HG03097 (cell line): ENCODE measurements around the gene CACUL1.
A peak's percentile ranks its signal among the peaks of the same experiment; 100 is the strongest.
"Not testable (repeated sequence)": the region's sequence is repeated elsewhere in the genome, so short reads cannot be mapped to it uniquely, and the experiment has no call there.

Experiments used
- ATAC-seq: cut with Tn5 transposase; IDR thresholded peaks from one replicate; pipeline ENCODE4 v1.9.1; 2021; ENCODE audit not compliant: unreplicated experiment, low FRiP score

CACUL1 gene

DNA sequence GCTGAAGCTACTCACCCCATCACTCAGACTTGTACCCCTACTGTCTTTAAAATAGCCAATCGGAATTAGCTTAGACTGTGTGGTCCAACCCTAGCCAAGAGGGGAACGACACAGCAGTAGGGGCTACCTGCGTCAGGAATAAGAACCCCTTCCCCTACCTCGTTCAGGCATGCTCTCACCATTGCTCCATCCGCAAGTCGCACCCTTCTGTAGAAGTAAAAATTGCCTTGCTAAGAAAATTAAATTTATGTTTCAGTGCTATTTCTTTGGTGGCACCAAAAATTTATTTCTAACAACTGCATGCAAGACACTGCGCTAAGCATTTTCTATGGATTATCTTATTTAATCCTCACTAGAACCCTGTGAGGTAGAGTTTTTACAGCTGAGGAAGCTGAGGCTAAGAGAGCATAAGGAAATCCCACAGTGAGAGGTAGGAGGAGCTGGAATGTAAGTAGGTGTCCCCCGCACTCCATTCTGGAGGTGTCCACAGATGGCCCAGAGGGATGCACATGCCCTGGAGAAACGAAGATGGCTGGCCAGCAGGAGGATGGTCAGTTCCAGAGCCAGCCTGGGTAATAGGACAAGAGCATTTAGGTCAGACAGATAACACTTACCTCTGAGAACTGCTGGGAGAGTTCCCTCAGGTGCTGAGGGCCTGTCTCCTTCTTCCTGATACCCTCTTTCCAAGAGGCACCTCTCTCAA, 15.3 kb upstream of the CACUL1 start:
- no peak for ATAC-seq

DNA sequence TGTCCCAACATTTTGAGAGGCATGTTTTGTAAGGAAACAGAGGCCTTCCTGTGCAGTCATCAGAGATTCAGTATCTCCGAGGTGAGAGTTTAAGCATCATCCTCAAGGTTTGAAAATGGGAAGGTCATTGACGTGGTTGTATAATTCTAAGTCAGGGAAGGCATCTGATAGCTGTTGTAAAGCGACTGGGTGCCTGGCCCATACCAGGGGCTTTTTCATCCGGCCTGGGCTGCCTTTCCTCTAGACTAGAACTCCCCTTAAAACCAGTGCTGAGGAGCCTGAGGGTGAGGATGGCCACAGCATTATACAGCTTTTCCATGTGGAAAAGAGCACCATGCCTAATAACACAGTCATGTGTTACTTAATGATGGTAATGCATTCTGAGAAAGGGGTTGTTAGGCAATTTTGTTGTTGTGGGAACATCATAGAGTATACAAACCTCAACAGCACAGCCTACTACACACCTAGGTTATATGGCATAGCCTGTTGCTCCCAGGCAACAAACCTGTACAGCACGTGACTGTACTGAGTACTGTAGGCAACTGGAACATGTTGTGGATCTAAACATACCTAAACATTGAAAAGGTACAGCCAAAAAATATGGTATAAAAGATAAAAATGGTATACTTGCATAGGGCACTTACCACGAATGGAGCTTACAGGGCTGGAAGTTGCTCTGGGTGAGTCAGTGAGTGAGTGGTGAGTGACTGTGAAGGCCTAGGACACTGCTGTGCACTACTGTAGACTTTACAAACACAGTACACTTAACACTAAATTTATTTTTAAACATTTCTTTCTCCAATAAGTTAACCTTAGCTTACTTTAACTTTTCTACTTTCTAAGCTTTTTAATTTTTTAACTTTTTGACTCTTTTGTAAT, 13.5 kb upstream of the CACUL1 start:
- no peak for ATAC-seq

DNA sequence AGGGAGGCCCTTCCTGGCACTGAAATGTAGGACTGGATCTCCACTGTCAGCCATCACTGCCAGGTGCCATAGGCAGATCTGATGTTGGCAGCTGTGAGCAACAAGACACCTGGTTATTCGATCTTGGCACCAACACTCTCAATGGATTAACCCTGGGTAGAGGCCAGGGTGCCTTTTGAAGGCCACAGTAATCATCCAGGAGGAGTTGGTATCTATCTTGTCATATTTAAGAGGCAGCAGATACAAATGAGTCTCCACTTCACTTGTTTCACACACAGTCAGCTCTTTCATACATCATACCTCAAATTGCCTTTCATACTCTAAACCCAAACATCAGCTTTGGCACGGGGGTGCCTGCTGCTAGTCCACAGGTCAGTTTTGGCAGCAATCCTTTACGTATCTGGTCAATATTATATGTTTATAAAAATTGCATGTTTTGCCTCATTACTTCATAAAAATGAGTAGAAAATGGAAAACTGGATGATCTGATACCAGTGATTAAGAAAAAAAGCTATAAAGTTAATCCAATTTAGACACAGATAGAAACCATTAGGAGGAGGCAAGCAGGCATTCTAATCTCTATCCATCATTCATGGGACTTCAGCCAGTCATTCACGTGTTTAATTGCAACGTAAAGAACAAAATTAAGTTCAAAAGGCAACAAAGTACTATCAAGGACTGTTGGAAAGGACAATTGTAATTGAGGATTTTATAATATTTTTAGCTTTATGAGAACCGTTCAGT, 12.7 kb upstream of the CACUL1 start:
- no peak for ATAC-seq

DNA sequence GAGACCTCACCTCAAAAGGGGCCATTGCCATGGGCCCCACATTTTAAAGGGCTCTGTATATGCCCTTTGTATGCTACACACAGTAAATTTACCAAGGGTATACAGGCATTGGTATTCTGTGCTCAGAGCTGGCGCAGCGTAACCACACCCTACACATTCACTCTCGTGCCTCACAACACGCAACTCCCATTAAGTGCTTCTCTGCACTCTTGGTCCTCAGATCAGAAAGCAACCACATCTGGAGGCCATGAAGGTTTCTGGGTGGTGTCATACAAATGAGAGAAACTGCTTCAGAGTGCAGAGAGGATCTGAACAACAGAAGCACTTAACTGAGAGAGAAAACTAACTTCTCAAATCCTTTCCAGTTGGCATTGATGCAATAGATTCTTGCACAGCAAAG, 9.4 kb upstream of the CACUL1 start:
- no peak for ATAC-seq

DNA sequence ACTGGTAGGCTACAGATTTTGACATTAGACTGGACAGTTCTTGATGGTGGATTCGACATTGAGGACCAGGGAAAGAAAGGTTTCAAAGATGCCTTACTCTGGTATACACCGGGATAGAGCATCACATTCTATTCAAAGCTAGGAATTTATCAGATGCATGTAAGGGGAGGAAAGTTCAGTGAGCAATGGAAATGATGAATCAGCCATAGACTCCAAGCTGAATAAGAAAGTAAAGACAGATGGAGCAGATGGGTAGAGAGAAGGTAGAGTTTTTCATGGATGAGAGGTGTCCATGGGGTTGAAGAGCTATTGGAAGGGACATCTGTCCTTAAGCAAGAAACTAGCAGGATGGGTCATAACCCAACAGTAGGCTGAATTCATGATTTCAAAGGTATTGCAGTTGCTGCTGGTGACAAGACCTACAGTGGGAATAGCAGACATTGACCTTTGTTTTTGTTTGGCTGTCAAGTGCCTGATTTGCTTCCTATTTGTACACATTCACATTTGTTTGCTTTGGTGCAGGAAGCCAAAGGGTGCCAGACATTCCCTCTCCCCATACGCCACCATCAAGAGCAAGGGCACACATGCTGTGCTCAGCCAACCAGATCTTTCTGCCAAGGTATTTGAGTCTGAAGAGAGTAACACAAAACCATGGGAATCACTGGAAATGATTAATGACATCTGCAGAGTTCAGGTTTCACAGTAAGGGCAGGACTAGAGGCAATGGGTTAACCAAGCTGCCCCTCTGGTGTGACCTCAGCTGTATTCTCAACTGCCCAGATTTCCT, 8.6 kb upstream of the CACUL1 start:
- no peak for ATAC-seq

DNA sequence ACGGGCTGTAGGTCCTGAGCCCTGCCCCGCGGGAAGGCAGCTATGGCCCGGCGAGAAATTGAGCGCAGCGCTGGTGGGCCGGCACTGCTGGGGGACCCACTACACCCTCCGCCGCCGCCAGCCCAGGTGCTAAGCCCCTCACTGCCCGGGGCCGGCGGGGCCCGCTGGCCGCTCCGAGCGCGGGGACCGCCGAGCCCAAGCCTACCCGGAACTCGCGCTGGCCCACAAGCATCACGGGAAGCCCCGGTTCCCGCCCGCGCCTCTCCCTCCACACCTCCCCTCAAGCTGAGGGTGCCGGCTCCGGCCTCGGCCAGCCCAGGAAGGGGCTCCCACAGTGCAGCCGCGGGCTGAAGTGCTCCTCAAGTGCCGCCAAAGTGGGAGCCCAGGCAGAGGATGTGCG, 5.5 kb upstream of the CACUL1 start:
- ATAC-seq: no peak

DNA sequence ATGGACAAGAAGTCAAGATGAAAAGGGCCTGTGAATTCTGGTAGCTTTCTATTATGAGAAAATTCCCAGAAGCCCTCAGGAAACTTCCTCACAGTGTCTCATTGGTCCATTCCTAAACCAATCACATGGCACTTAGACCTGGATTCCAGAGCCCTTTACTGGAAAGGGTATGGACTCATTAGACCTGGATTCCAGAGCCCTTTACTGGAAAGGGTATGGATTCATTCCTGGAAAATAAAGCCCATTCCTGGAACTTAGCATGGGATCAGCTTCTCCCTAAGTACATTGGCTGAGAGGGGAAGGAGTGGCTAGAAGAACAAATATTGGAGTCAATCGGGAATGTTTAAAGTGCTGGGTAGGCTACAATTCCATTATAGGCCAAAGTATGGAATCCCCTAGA, 3.7 kb upstream of the CACUL1 start:
- ATAC-seq: no peak

DNA sequence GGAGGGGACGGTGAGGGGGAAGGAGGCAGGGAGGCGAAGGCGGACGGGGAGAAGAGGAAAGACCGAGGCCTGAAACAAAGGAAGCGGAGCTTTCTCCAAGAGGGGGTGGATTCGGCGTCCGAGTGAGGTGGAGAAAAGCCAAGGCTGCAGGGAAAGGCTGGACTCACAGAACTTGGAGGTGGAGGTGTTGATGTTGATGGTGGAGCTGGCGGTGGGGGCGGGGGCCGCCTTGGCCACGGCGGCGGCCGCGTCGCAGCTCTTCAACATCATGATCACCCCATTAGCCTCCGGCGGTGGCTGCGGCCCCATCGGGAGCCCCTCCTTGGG, 578 bp downstream of the CACUL1 start:
- ATAC-seq: peak; percentile 13

DNA sequence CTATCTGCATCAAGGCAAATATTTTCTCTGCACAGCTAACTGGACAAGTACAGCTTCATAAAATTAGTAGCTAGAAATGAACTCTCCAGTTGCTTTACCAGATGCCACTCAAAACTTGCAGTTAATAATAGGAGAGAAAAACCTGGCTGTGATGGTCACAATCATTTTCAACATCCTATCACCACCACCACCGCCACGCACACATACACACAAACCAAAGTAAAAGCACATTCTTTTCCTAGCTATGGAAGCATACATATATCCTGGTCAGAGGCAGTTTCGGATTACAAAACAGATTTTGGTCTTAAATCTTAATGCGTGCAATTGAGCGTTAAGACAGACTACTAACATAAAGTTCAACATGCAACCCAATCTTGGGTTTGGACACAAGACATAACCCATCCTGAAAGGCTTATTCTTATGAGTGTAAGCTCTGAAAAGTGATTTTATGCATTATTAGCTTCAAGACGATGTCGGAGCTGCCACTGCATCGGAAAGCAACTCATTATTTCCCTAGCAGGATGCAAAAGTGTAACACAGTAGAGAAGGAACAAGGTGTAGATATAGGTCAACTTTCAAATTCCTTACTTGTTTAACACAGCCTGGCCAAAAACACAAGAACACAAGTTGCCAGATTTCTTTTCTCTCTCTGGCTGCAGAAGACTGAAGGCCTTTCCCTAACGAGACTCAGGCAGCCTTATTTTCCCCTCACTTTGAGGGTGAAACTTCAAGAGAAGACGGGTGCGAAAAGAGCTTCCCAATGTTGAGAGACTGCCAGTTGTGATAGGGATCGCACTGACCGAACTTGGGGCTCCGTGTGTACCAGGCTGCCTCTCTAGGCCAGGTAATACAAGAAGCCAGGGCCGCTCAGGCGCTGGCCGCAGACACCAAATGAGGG, 1.2 kb downstream of the CACUL1 start:
- ATAC-seq: peak; percentile 9

DNA sequence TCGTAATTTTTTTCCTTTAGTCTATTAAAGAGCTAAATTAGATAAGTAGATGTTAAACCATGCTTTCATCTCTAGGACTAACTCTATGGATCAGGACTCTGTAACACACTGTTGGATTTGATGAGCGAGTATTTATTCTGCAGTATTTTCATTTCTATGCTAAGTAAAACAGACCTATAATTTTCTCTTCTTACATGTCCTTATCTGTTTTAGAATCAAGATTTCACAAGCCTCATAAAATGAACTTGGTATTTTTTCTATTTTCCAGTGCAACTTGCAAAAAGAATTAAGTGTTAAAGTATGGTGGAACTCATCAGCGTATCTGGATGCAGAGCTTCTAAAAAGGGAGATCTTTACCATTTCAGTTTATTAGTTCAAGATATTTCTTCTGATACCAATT, 2.4 kb downstream of the CACUL1 start:
- ATAC-seq: no peak

DNA sequence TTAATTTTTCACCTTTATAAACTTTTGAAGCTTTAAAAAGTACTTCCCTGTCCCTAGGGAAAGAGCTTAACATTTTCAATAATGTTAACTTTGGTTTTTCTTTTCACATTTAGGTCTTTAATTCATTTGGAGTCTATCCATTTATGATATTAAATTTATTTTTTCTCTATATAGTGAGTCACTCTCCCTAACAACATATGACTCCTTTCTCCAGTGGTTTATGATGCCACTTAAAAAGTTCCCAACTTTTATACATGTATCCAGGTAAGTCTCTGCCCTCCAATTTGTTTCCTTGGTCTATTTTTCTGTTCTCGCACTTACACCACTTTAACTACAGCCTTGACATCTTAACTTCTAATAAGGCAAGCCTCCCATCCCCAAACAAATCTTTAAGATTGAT, 3.5 kb downstream of the CACUL1 start:
- no peak for ATAC-seq

DNA sequence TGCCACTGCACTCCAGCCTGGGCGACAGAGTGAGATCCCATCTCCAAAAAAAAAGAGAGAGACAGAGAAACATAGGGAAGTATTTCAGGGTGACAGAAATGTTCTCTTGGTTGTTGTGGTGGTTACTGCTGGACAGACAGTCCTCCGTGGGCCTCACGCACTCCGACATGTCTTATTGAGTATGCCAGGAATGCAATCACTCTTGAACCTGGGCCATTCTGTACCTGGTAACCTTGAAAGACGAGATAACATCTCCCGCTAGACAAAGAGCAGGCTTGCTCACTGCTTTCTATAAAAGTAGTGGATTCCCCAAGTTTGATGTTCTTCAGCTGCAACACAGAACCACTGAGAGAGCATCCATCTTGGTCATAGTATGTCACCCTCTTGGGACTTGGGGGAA, 6.7 kb downstream of the CACUL1 start:
- ATAC-seq: no peak

DNA sequence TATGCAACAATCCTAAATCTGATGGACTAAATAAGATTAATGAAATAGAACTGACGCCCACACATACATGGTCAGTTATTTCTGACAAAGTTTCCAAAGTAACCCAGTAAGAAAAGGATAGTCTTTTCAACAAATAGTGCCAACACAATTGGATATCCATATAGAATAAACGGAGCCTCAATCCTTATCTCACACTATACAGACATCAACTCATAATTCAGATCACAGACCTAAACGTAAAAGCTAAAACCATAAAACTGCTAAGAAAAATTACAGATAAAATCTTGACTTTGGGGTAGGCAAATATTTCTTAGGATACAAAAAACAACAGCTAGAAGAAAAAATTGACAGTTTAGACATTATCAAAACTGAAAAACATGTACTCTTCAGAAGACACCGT, 8.5 kb downstream of the CACUL1 start:
- no peak for ATAC-seq

DNA sequence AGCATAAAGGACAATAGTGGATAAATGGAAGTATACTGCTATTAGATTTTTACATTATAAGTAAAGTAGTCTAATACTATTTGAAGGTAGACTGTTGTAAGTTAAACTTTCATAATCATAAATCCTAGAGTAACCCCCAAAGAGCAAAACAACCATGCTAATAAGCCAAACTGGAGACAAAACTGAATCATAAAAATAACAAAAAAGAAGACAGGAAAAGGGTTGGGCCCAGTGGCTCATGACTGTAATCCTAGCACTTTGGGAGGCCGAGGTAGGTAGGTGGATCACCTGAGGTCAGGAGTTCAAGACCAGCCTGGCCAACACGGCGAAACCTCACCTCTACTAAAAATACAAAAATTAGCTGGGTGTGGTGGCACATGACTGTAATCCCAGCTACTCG, 9.7 kb downstream of the CACUL1 start:
- no peak for ATAC-seq

DNA sequence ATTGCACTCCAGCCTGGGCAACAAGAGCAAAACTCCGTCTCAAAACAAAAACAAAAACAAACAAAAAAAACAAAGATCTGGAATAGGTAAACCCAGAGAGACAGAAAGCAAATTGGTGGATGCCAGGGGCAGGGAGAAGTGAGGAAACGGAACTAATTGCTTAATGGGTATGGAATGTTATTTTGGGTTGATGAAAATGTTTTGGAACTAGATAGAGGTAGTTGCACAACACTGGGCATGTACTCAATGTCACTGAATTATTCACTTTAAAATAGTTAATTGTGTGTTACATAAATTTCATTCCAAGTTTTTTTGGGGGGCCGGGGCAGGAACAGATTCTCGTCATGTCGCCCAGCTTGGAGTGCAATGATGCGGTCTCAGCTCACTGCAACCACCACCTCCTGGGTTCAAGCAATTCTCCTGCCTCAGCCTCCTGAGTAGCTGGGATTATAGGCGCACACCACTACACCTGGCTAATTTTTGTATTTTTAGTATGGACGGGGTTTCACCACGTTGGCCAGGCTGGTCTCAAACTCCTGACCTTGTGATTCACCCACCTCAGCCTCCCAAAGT, 10.3 kb downstream of the CACUL1 start:
- not testable (repeated sequence) for ATAC-seq

DNA sequence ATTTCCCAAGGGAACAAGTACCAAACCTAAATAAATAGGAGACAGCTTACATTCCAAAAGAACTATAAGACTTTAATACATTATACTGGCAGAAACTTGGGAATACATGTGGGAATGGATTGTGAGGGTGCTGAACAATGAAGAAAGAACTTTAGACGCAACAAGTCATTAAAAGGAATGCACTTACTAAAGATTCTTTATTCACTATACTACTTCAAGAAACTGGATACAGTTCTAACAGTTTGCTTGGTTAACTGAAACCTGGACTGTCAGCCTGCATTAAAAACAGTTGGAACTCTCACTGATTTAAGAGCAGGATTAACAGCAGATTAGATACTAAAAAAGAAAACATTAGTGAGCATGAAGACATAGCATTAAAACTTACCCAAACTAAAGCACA, 12.0 kb downstream of the CACUL1 start:
- no peak for ATAC-seq

DNA sequence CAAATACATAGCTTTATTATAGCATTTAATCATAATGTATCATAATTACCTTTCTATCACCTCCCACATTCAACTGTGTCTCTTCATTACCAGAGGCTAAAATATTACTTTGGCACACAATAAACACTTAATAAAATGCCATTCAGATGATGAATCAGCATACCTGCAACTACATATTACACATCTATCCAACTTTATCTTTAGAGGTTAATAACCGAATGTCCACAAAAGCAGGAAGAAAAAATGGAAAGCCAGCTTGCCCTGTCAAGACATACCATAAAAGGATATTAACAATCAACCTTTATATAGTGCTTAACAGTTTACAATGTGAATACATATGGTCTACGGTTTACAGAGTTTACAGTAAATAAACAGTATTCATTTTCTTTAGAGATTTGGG, 12.7 kb downstream of the CACUL1 start:
- no peak for ATAC-seq

DNA sequence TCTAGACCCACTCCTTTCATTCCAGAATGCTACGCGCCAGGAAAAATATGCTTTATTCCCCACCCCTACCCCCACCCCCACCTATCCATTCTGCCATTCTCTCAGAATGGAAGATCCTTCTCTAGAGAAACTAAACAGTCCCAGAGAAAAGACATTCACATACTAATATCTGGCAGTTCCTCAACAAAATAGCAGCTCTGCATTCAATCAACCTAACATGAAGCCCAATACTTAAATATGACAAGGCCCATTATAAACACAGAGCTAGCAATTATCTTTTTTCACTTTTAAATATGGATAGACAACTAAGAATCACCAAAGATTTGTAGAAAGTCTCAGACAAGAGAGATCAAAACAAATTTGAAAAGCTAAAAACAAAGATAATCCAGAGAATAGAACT, 16.4 kb downstream of the CACUL1 start:
- ATAC-seq: no peak

DNA sequence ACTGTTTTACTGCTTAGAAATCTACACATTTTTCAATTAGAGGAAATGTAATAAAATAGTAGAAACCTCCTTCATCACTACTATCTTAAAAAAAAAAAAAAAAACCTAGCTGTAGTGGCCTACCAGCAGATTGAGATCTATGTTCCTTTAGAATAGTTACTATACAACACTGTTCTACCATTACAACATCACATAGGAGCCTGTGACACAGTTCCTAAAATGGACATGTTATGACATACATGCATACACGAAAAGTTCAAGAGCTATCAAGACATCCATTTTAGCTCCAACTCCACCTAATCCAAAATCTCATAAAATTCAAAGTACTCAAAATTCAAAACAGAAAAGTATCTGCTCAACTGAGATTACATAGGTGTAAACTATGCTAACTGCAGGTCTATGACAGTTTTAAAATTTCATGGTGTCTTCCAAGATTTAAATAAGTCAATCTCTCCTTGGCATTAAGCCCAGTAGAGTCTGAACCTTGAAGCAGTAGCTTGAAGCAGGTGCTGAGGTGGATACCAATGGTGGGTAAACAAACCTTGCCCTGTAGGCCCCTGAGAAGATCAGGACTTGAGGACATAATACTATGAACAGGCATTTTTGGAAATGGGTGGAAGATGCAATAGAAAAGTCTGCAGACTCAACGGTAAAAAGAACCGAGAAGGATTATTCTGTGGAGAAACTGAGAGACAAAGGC, 17.0 kb downstream of the CACUL1 start:
- ATAC-seq: no peak
